ENCODE measurements around the gene ABCB9.

GRCh38 chr12:122918827-122919226, 47.4 kb downstream of the ABCB9 start:
- TF ChIP-seq CTCF (IDR thresholded peaks at IDR 0.05; ENCODE audit: poor library complexity) (no peak), EZH2 (IDR thresholded peaks at IDR 0.05; ENCODE audit: borderline replicate concordance) (no peak), EZH2phosphoT487 (IDR thresholded peaks at IDR 0.05; ENCODE audit: low read depth, severe bottlenecking, unreplicated experiment) (no peak)
